Measurements from ENCODE around the gene ITIH3.

GRCh38 chr3:52817860-52818259 lies 23.3 kb downstream of the ITIH3 start:
- TF ChIP-seq GABPA (IDR thresholded peaks at IDR 0.05; ENCODE audit: low read depth) (no peak), EP300 (IDR thresholded peaks at IDR 0.05; ENCODE audit: borderline replicate concordance in 1 of 2, control insufficient read depth in 1 of 2, low read depth in 2 of 2, low read length in 2 of 2) (no peak), MAX (IDR thresholded peaks at IDR 0.05; ENCODE audit: low read depth, low read length) (no peak), MYC (IDR thresholded peaks at IDR 0.05; ENCODE audit: insufficient read depth, insufficient read length, insufficient replicate concordance, low read length, severe bottlenecking) (no peak), ZZZ3 (IDR thresholded peaks at IDR 0.05; ENCODE audit: control insufficient read depth, insufficient read length, low read depth) (no peak), PAX8 (IDR thresholded peaks at IDR 0.05) (no peak), RFX5 (IDR thresholded peaks at IDR 0.05; ENCODE audit: low read depth, low read length) (no peak), CTCF (IDR thresholded peaks at IDR 0.05 in 2 of 3, conservative IDR thresholded peaks at IDR 0.05 in 1 of 3; ENCODE audit: control insufficient read depth in 2 of 3, extremely low read depth in 1 of 3, insufficient read depth in 1 of 3, low read depth in 3 of 3, low read length in 3 of 3) (no peak), YBX1 (IDR thresholded peaks at IDR 0.05) (no peak), ASH2L (IDR thresholded peaks at IDR 0.05; ENCODE audit: borderline replicate concordance, low read depth) (no peak), BACH1 (IDR thresholded peaks at IDR 0.05; ENCODE audit: borderline replicate concordance) (no peak)
- TF ChIP-seq, protein P1, sequence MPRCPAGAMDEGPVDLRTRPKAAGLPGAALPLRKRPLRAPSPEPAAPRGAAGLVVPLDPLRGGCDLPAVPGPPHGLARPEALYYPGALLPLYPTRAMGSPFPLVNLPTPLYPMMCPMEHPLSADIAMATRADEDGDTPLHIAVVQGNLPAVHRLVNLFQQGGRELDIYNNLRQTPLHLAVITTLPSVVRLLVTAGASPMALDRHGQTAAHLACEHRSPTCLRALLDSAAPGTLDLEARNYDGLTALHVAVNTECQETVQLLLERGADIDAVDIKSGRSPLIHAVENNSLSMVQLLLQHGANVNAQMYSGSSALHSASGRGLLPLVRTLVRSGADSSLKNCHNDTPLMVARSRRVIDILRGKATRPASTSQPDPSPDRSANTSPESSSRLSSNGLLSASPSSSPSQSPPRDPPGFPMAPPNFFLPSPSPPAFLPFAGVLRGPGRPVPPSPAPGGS (IDR thresholded peaks at IDR 0.05; ENCODE audit: borderline replicate concordance, insufficient read depth, low read depth, low read length, poor library complexity, severe bottlenecking), result no peak
